ENCODE data around the gene DCST2. TPM values are rescaled to one million over a fixed set of nuclear protein-coding genes. Genes with fewer than 3 reads are reported as not detected.

The DCST2 gene
- total and polyA plus RNA-seq, 10 of the 15 experiments (the other 5 are each of a cell fraction or from before 2014, with no cell fraction given), result 0.33 to 0.41 (median 0.36) TPM; not detected in 7

- DNase-seq (ENCODE audit: low read depth, low spot score), result no peak
- RAD21 ChIA-PET (ENCODE audit: unreplicated experiment), result interaction anchor here (1.7 kb wide), 1 partner anchor 21 kb away, joined by 6 read pairs; no protein-coding TSS in a partner anchor
- H3K36me3 ChIP-seq (ENCODE audit: control insufficient read depth in 2 of 2, insufficient read depth in 2 of 2, low read length in 1 of 2), result peaks cover 0 to 16% of the 10 kb centered on the region in 2 experiments; a peak in 3 of 4 replicates
- SMC1A ChIA-PET (ENCODE audit: uncharacterized antibody, unreplicated experiment), result interaction anchor here (1.1 to 1.9 kb wide), 4 partner anchors 16 to 419 kb away, joined by 3 to 9 read pairs (median 4); partner anchors contain the start of gene LENEP
- intact Hi-C loops (cut with micrococcal nuclease; ENCODE audit: unreplicated experiment), result no loop called here
- CTCF ChIA-PET, result interaction anchor here (0.8 to 20.6 kb wide), 5 partner anchors 19 to 168 kb away, joined by 3 to 226 read pairs (median 4); partner anchors contain the start of genes LENEP and ZBTB7B
- no TSS peak for BruUV-seq (replicated peaks)
- no peak overlapping the region for H3K4me3 ChIP-seq
- no peaks in the 10 kb centered on the region for H4K20me1 ChIP-seq (ENCODE audit: control insufficient read depth, insufficient read depth)
- H3K9ac ChIP-seq (ENCODE audit: control insufficient read depth, insufficient read depth, low read length), result no peak overlapping the region; the same call in 1 of the 2 replicates
- no peak for ATAC-seq
- peak overlapping the region; percentile 34 for H3K27ac ChIP-seq (ENCODE audit: control insufficient read depth, insufficient read depth)
- POLR2A ChIA-PET, result interaction anchor here (0.5 to 1.6 kb wide), 4 partner anchors 8 to 50 kb away, joined by 3 to 5 read pairs (median 4); partner anchors contain the start of gene SHC1
- H3K27me3 ChIP-seq (replicated peaks in 1 of 2; ENCODE audit: control insufficient read depth in 2 of 2, insufficient read depth in 2 of 2, low read length in 1 of 2), result no peaks in the 10 kb centered on the region
- in situ Hi-C loops (cut with MboI), result no loop called here
- no peak for TF ChIP-seq RUNX3 (IDR thresholded peaks at IDR 0.05; ENCODE audit: low read length)
- no peak for TF ChIP-seq IRF4 (IDR thresholded peaks at IDR 0.05; ENCODE audit: low read depth, low read length)
- TF ChIP-seq SPI1 (IDR thresholded peaks at IDR 0.05; ENCODE audit: borderline replicate concordance, insufficient read depth, low read depth, low read length), result no peak
- TF ChIP-seq ZNF384 (IDR thresholded peaks at IDR 0.05; ENCODE audit: borderline replicate concordance, low read depth, low read length), result no peak
- TF ChIP-seq, protein P1, sequence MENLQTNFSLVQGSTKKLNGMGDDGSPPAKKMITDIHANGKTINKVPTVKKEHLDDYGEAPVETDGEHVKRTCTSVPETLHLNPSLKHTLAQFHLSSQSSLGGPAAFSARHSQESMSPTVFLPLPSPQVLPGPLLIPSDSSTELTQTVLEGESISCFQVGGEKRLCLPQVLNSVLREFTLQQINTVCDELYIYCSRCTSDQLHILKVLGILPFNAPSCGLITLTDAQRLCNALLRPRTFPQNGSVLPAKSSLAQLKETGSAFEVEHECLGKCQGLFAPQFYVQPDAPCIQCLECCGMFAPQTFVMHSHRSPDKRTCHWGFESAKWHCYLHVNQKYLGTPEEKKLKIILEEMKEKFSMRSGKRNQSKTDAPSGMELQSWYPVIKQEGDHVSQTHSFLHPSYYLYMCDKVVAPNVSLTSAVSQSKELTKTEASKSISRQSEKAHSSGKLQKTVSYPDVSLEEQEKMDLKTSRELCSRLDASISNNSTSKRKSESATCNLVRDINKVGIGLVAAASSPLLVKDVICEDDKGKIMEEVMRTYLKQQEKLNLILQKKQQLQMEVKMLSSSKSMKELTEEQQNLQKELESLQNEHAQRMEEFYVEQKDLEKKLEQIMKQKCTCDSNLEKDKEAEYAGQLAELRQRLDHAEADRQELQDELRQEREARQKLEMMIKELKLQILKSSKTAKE (IDR thresholded peaks at IDR 0.05; ENCODE audit: low read depth, poor library complexity, severe bottlenecking), result no peak
- TF ChIP-seq MLLT1 (IDR thresholded peaks at IDR 0.05), result no peak
- TF ChIP-seq SP1 (IDR thresholded peaks at IDR 0.05; ENCODE audit: low read depth, low read length), result no peak
- no peak for TF ChIP-seq NFYB (IDR thresholded peaks at IDR 0.05; ENCODE audit: insufficient read depth, low read depth, low read length)
- TF ChIP-seq, protein P2, sequence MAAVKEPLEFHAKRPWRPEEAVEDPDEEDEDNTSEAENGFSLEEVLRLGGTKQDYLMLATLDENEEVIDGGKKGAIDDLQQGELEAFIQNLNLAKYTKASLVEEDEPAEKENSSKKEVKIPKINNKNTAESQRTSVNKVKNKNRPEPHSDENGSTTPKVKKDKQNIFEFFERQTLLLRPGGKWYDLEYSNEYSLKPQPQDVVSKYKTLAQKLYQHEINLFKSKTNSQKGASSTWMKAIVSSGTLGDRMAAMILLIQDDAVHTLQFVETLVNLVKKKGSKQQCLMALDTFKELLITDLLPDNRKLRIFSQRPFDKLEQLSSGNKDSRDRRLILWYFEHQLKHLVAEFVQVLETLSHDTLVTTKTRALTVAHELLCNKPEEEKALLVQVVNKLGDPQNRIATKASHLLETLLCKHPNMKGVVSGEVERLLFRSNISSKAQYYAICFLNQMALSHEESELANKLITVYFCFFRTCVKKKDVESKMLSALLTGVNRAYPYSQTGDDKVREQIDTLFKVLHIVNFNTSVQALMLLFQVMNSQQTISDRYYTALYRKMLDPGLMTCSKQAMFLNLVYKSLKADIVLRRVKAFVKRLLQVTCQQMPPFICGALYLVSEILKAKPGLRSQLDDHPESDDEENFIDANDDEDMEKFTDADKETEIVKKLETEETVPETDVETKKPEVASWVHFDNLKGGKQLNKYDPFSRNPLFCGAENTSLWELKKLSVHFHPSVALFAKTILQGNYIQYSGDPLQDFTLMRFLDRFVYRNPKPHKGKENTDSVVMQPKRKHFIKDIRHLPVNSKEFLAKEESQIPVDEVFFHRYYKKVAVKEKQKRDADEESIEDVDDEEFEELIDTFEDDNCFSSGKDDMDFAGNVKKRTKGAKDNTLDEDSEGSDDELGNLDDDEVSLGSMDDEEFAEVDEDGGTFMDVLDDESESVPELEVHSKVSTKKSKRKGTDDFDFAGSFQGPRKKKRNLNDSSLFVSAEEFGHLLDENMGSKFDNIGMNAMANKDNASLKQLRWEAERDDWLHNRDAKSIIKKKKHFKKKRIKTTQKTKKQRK (IDR thresholded peaks at IDR 0.05; ENCODE audit: low read depth, low read length), result no peak
- TF ChIP-seq FOXK2 (IDR thresholded peaks at IDR 0.05), result no peak
- no peak for TF ChIP-seq CHD4 (IDR thresholded peaks at IDR 0.05)
- no peak for TF ChIP-seq PAX5 (IDR thresholded peaks at IDR 0.05; ENCODE audit: borderline replicate concordance, low read depth, low read length)
- H3K4me2 ChIP-seq (ENCODE audit: control insufficient read depth, insufficient read depth), result no peak overlapping the region
- peaks cover 15% of the 10 kb centered on the region for H3K4me1 ChIP-seq (ENCODE audit: control insufficient read depth, insufficient read depth, low read length)
- H3K9me3 ChIP-seq (replicated peaks; ENCODE audit: control insufficient read depth, insufficient read depth, low read length), result no peaks in the 10 kb centered on the region
- FAIRE-seq, result no peak
- peaks cover 47% of the 10 kb centered on the region for H3K79me2 ChIP-seq (ENCODE audit: control insufficient read depth, insufficient read depth, low read length)
- H2AFZ ChIP-seq (ENCODE audit: control insufficient read depth, low read depth, low read length), result no peak overlapping the region
- 84% methylated on average over 3 of the region's 3 CpGs for WGBS (ENCODE audit: insufficient coverage, insufficient replicate concordance, low lambda C conversion rate, missing lambda C conversion rate)
These were observed 55.2 kb downstream of the DCST2 start for GRCh38 chr1:154978360-154978759.
